GM12878 (cell line): Measurements from ENCODE around the gene INVS. TPM values are rescaled to one million over a fixed set of nuclear protein-coding genes. Genes with fewer than 3 reads are reported as not detected.

Experiments
- ATAC-seq: fragments of 200-7000 bp; cut with Tn5 transposase; 3 replicates; pipeline ENCODE4 v1.9.1; 2020; ENCODE audit warnings: mild to moderate bottlenecking, moderate library complexity
- BruUV-seq: library from RNA; stranded (reverse); fragments of 400-500 nt; replicated peaks from 2 replicates; lab custom pipeline; 2021; lab: Mats Ljungman, UMichigan
- CTCF ChIA-PET: fragments of 300-600 bp; sonication (Branson Sonifier 250); formaldehyde crosslinking; extraction: SDS; loops from one replicate; lab custom pipeline; 2021; ENCODE audit warnings: inconsistent platforms; lab: Yijun Ruan, JAX
- POLR2A ChIA-PET: fragments of 350-600 bp; formaldehyde crosslinking; extraction: SDS; loops from one replicate; lab custom pipeline; 2021; ENCODE audit warnings: inconsistent platforms; lab: Charles Lee
- RAD21 ChIA-PET: fragments of 300-600 bp; sonication (Branson Sonifier 250); formaldehyde crosslinking; loops from one replicate; lab custom pipeline; 2023; ENCODE audit warnings: antibody characterized with exemption; ENCODE audit not compliant: unreplicated experiment; lab: Charles Lee
- SMC1A ChIA-PET: fragments of 300-600 bp; sonication (Branson Sonifier 250); formaldehyde crosslinking; loops from one replicate; lab custom pipeline; 2023; ENCODE audit not compliant: unreplicated experiment, uncharacterized antibody; lab: Charles Lee
- DNase-seq: peaks from one replicate; pipeline ENCODE4 v3.0.0-alpha.2; 2011; ENCODE audit warnings: low read depth, low spot score
- FAIRE-seq: peaks from 3 replicates; lab custom pipeline; 2011; peaks lifted over from hg19 to GRCh38; lab: Jason Lieb, UNC
- H2AFZ ChIP-seq: 2 replicates; pipeline ENCODE4 v1.6.0; 2011; ENCODE audit warnings: low read depth, low read length, control low read depth; ENCODE audit not compliant: control insufficient read depth
- H3K27ac ChIP-seq: 2 replicates; pipeline ENCODE4 v1.5.1; 2011; ENCODE audit warnings: control low read depth; ENCODE audit not compliant: control insufficient read depth, insufficient read depth
- H3K27me3 ChIP-seq, 2 experiments: replicated peaks in 1 of 2; 2 replicates each; pipeline versions ENCODE4 v1.6.0 to v1.6.1; 2011; ENCODE audit warnings: low read length in 1 of 2; ENCODE audit not compliant: control insufficient read depth in 2 of 2, insufficient read depth in 2 of 2
- H3K36me3 ChIP-seq, 2 experiments: 2 replicates each; pipeline ENCODE4 v1.5.1; 2011; ENCODE audit warnings: low read length in 1 of 2; ENCODE audit not compliant: control insufficient read depth in 2 of 2, insufficient read depth in 2 of 2
- H3K4me1 ChIP-seq: 2 replicates; pipeline ENCODE4 v1.6.1; 2011; ENCODE audit warnings: mild to moderate bottlenecking, low read length, moderate library complexity, mixed read lengths; ENCODE audit not compliant: control insufficient read depth, insufficient read depth
- H3K4me2 ChIP-seq: 2 replicates; pipeline ENCODE4 v1.6.0; 2011; ENCODE audit warnings: control low read depth; ENCODE audit not compliant: control insufficient read depth, insufficient read depth
- H3K4me3 ChIP-seq: fragments of 200-600 bp; sonication (generic); 2 replicates; pipeline ENCODE4 v1.5.1; 2016
- H3K79me2 ChIP-seq: 2 replicates; pipeline ENCODE4 v1.6.0; 2011; ENCODE audit warnings: low read length; ENCODE audit not compliant: control insufficient read depth, insufficient read depth
- H3K9ac ChIP-seq: 2 replicates; pipeline ENCODE4 v1.8.0; 2011; ENCODE audit warnings: low read length, control low read depth, mixed read lengths; ENCODE audit not compliant: control insufficient read depth, insufficient read depth
- H3K9me3 ChIP-seq: replicated peaks from 3 replicates; pipeline ENCODE4 v1.5.1; 2011; ENCODE audit warnings: mild to moderate bottlenecking, low read length; ENCODE audit not compliant: control insufficient read depth, insufficient read depth
- H4K20me1 ChIP-seq: 2 replicates; pipeline ENCODE4 v1.6.0; 2011; ENCODE audit not compliant: control insufficient read depth, insufficient read depth
- ATF3 ChIP-seq: IDR thresholded peaks from 2 replicates; pipeline ENCODE4 v1.6.1; 2011; ENCODE audit warnings: low read depth, mild to moderate bottlenecking, low read length, moderate library complexity, borderline replicate concordance; ENCODE audit errors: extremely low read depth
- CBFB ChIP-seq: IDR thresholded peaks from 2 replicates; pipeline ENCODE4 v1.6.1; 2016; ENCODE audit warnings: antibody characterized with exemption, low read depth
- CHD2 ChIP-seq: IDR thresholded peaks from 2 replicates; pipeline ENCODE4 v1.6.1; 2011; ENCODE audit warnings: low read depth, low read length, improper control_type of control experiment, borderline replicate concordance
- E2F4 ChIP-seq: IDR thresholded peaks from 2 replicates; pipeline ENCODE4 v1.6.1; 2012; ENCODE audit warnings: low read depth, low read length, improper control_type of control experiment
- LARP7 ChIP-seq: fragments of 450-650 bp; IDR thresholded peaks from 2 replicates; pipeline ENCODE4 v1.6.1; 2017; ENCODE audit warnings: mild to moderate bottlenecking
- MEF2B ChIP-seq: fragments of 450-650 bp; IDR thresholded peaks from 2 replicates; pipeline ENCODE4 v1.6.1; 2018; ENCODE audit warnings: mild to moderate bottlenecking, moderate library complexity; ENCODE audit not compliant: partially characterized antibody, poor library complexity, severe bottlenecking
- PAX5 ChIP-seq: IDR thresholded peaks from 2 replicates; pipeline ENCODE4 v1.6.1; 2011; ENCODE audit warnings: low read depth, low read length, borderline replicate concordance
- PAX8 ChIP-seq: fragments of 450-650 bp; IDR thresholded peaks from 2 replicates; pipeline ENCODE4 v1.6.1; 2017; ENCODE audit warnings: mild to moderate bottlenecking, moderate library complexity
- RAD51 ChIP-seq: fragments of 450-650 bp; IDR thresholded peaks from 2 replicates; pipeline ENCODE4 v1.6.1; 2016; ENCODE audit warnings: moderate library complexity, mild to moderate bottlenecking, inconsistent platforms
- SIX5 ChIP-seq: IDR thresholded peaks from 2 replicates; pipeline ENCODE4 v1.6.1; 2011; ENCODE audit warnings: mild to moderate bottlenecking, low read depth, low read length, moderate library complexity; ENCODE audit not compliant: severe bottlenecking
- SKIL ChIP-seq: fragments of 450-650 bp; IDR thresholded peaks from 2 replicates; pipeline ENCODE4 v1.6.1; 2017; ENCODE audit warnings: mild to moderate bottlenecking, low read depth, inconsistent platforms; ENCODE audit not compliant: poor library complexity, severe bottlenecking
- SMARCA5 ChIP-seq: fragments of 450-650 bp; IDR thresholded peaks from 2 replicates; pipeline ENCODE4 v1.6.1; 2017; ENCODE audit warnings: mild to moderate bottlenecking
- USF1 ChIP-seq: IDR thresholded peaks from 2 replicates; pipeline ENCODE4 v1.6.1; 2011; ENCODE audit warnings: borderline replicate concordance, low read depth, mild to moderate bottlenecking, moderate library complexity, mixed read lengths, low read length; ENCODE audit not compliant: insufficient read depth; ENCODE audit errors: extremely low read length
- ZZZ3 ChIP-seq: IDR thresholded peaks from 2 replicates; pipeline ENCODE4 v1.6.1; 2011; ENCODE audit warnings: low read depth; ENCODE audit not compliant: control insufficient read depth, insufficient read length
- WGBS: methylation state at CpG from one replicate; pipeline ENCODE4 v1.1.6; 2016; ENCODE audit warnings: low lambda C conversion rate; ENCODE audit not compliant: insufficient replicate concordance, insufficient coverage; ENCODE audit errors: missing lambda C conversion rate; 5-methylcytosine and 5-hydroxymethylcytosine counted together
- in situ Hi-C: fragments of 300-500 bp; cut with MboI; formaldehyde crosslinking; loops from 9 replicates; pipeline ENCODE4 v1.14.3; 2018; ENCODE audit warnings: mixed read lengths
- intact Hi-C: fragments of 100-400 bp; cut with micrococcal nuclease; formaldehyde crosslinking; loops from one replicate; pipeline ENCODE4 v1.14.2; 2022; ENCODE audit not compliant: unreplicated experiment
- polyA plus RNA-seq, 11 experiments: library from polyadenylated mRNA; depleted of rRNA in 4 of 11; unstranded in 6 of 11; stranded (reverse) in 5 of 11; fragments of >200 nt; fragmentation: Nextera tagmentation in 4 of 11; fragmentation: Illumina TruSeq in 1 of 11; extraction: Ambion mirVana in 4 of 11; extraction: Trizol in 1 of 11; gene quantifications; 1 replicate in 1 of 11; 2 replicates in 10 of 11; pipeline versions ENCODE4 v1.2.1 to v1.2.3, GENCODE V29; 2011 to 2016; ENCODE audit warnings: inconsistent platforms in 2 of 11, missing spikeins in 2 of 11, low read depth in 1 of 11
- total RNA-seq, 4 experiments: library from RNA; depleted of rRNA in 3 of 4; stranded (reverse); fragments of >200 nt in 3 of 4; fragmentation: Illumina TruSeq in 1 of 4; extraction: Trizol in 1 of 4; gene quantifications; 2 replicates each; pipeline versions ENCODE4 v1.2.1 to v1.2.3, GENCODE V29; 2013 to 2021

The INVS gene
- total and polyA plus RNA-seq, 10 of the 15 experiments (the other 5 are each of a cell fraction or from before 2014, with no cell fraction given), result 0.93 to 20.8 (median 13.2) TPM

GRCh38 chr9:100268271-100268670 is 169.2 kb downstream of the INVS start (continued):
- no peak for TF ChIP-seq ZZZ3
- TF ChIP-seq PAX5, result no peak
- no peak for TF ChIP-seq SKIL
- no peak for TF ChIP-seq RAD51

- Histone ChIP-seq H3K79me2 (no peaks in the 10 kb centered on the region), H3K9me3 (no peaks in the 10 kb centered on the region), H3K36me3 (no peaks in the 10 kb centered on the region), H3K9ac (no peak overlapping the region), H3K27ac (no peak overlapping the region), H4K20me1 (no peaks in the 10 kb centered on the region), H3K4me2 (no peak overlapping the region), H3K4me1 (no peaks in the 10 kb centered on the region), H2AFZ (no peak overlapping the region), H3K27me3 (no peaks in the 10 kb centered on the region)
- BruUV-seq, result no TSS peak
- intact Hi-C loops (no loop called here), in situ Hi-C loops (no loop called here)
- CTCF ChIA-PET, result no interaction called here
- SMC1A ChIA-PET, result interaction anchor here (1.2 kb wide), 1 partner anchor 242 kb away, joined by 4 read pairs; no protein-coding TSS in a partner anchor
- RAD21 ChIA-PET, result no interaction called here
- whole genome bisulfite sequencing, result 90% methylated on average over 1 of the region's 1 CpG
- FAIRE-seq, result peak; percentile 35
- POLR2A ChIA-PET, result no interaction called here
- TF ChIP-seq ATF3, result no peak
- TF ChIP-seq CBFB, result no peak
- no peak for TF ChIP-seq USF1
- TF ChIP-seq E2F4, result no peak
- TF ChIP-seq SMARCA5, result no peak
- no peak for TF ChIP-seq LARP7
- no peak for TF ChIP-seq PAX8
- TF ChIP-seq CHD2, result no peak
- no peak for TF ChIP-seq MEF2B
- TF ChIP-seq SIX5, result no peak
- TF ChIP-seq, all 136 proteins: peak for 0
- DNase-seq (no peak), ATAC-seq (no peak)
- no peak overlapping the region for H3K4me3 ChIP-seq
Observed at GRCh38 chr9:100269656-100270055, 170.6 kb downstream of the INVS start.
